Endothelial cell of umbilical vein (primary cell): ENCODE measurements around the gene FEZF2. TPM values are rescaled to one million over a fixed set of nuclear protein-coding genes. Genes with fewer than 3 reads are reported as not detected.

Experiments used
- BruUV-seq: library from RNA; stranded (reverse); fragments of 400-500 nt; replicated peaks from 2 replicates; lab custom pipeline; 2021; lab: Mats Ljungman, UMichigan
- CTCF ChIA-PET: fragments of 300-600, 350-600 bp; sonication (Branson Sonifier 250); formaldehyde crosslinking; loops from one replicate; lab custom pipeline; 2021; ENCODE audit warnings: antibody characterized with exemption, inconsistent platforms; lab: Charles Lee
- POLR2A ChIA-PET: fragments of 300-600, 350-600 bp; sonication (Branson Sonifier 250); formaldehyde crosslinking; loops from one replicate; lab custom pipeline; 2021; ENCODE audit warnings: antibody characterized with exemption, inconsistent platforms; lab: Charles Lee
- DNase-seq: peaks from one replicate; pipeline ENCODE4 v3.0.0-alpha.2; 2011; ENCODE audit warnings: low read depth, low spot score
- FAIRE-seq: peaks from 2 replicates; lab custom pipeline; 2011; peaks lifted over from hg19 to GRCh38; lab: Jason Lieb, UNC
- H2AFZ ChIP-seq: 2 replicates; pipeline ENCODE4 v1.6.0; 2012; ENCODE audit warnings: low read depth, low read length, control low read depth, inconsistent platforms
- H3K27ac ChIP-seq: 2 replicates; pipeline ENCODE4 v1.5.1; 2011; ENCODE audit warnings: low read depth, mild to moderate bottlenecking, control low read depth, low read length, moderate library complexity; ENCODE audit not compliant: insufficient read depth
- H3K27me3 ChIP-seq, 2 experiments: 2 replicates each; pipeline versions ENCODE4 v1.6.0 to v1.6.1; 2011; ENCODE audit warnings: low read length in 2 of 2, mixed read lengths in 1 of 2; ENCODE audit not compliant: control insufficient read depth in 2 of 2, insufficient read depth in 2 of 2
- H3K36me3 ChIP-seq, 2 experiments: 2 replicates in 1 of 2; 3 replicates in 1 of 2; pipeline ENCODE4 v1.5.1; 2011; ENCODE audit warnings: low read length in 2 of 2, mild to moderate bottlenecking in 1 of 2, moderate library complexity in 1 of 2; ENCODE audit not compliant: control insufficient read depth in 2 of 2, insufficient read depth in 2 of 2; ENCODE audit errors: extremely low read depth in 1 of 2
- H3K4me1 ChIP-seq: 3 replicates; pipeline ENCODE4 v1.5.1; 2011; ENCODE audit warnings: mild to moderate bottlenecking, low read length; ENCODE audit not compliant: control insufficient read depth, insufficient read depth; ENCODE audit errors: extremely low read depth
- H3K4me2 ChIP-seq: 2 replicates; pipeline ENCODE4 v1.6.1; 2011; ENCODE audit warnings: low read length, control low read depth, mixed read lengths; ENCODE audit not compliant: insufficient read depth
- H3K4me3 ChIP-seq, 3 experiments: fragments of 200-600 bp in 1 of 3; sonication (generic), shearing (Covaris generic) in 1 of 3; replicated peaks in 1 of 3; 2 replicates each; pipeline ENCODE4 v1.5.1; 2011 to 2016; ENCODE audit warnings: control low read depth in 3 of 3, low read length in 3 of 3, mild to moderate bottlenecking in 2 of 3, inconsistent platforms in 1 of 3, low read depth in 1 of 3, moderate library complexity in 1 of 3; ENCODE audit not compliant: insufficient read depth in 1 of 3
- H3K79me2 ChIP-seq: 2 replicates; pipeline ENCODE4 v1.6.0; 2012; ENCODE audit warnings: low read length, inconsistent platforms; ENCODE audit not compliant: control insufficient read depth, insufficient read depth
- H3K9ac ChIP-seq: replicated peaks from 2 replicates; pipeline ENCODE3; 2011; ENCODE audit warnings: low read length, control low read depth; ENCODE audit not compliant: insufficient read depth; ENCODE audit errors: extremely low read depth
- H3K9me1 ChIP-seq: replicated peaks from 3 replicates; pipeline ENCODE4 v1.6.0; 2011; ENCODE audit warnings: mild to moderate bottlenecking, low read length; ENCODE audit not compliant: control insufficient read depth, insufficient read depth; ENCODE audit errors: extremely low read depth
- H3K9me3 ChIP-seq: replicated peaks from 2 replicates; pipeline ENCODE4 v1.5.1; 2012; ENCODE audit warnings: low read length, inconsistent platforms; ENCODE audit not compliant: control insufficient read depth, insufficient read depth
- H4K20me1 ChIP-seq: replicated peaks from 2 replicates; pipeline ENCODE3; 2011; ENCODE audit warnings: mild to moderate bottlenecking, low read length; ENCODE audit not compliant: control insufficient read depth, insufficient read depth; ENCODE audit errors: extremely low read depth
- EZH2 ChIP-seq: IDR thresholded peaks from 2 replicates; pipeline ENCODE4 v1.6.1; 2012; ENCODE audit warnings: borderline replicate concordance, low read depth, mild to moderate bottlenecking, moderate library complexity, low read length, inconsistent platforms; ENCODE audit not compliant: severe bottlenecking
- FOS ChIP-seq: IDR thresholded peaks from 2 replicates; pipeline ENCODE4 v1.6.1; 2011; ENCODE audit warnings: mild to moderate bottlenecking, low read length, moderate library complexity, borderline replicate concordance; ENCODE audit not compliant: insufficient read depth
- GATA2 ChIP-seq: IDR thresholded peaks from 2 replicates; pipeline ENCODE4 v1.7.0; 2011; ENCODE audit warnings: low read depth, mild to moderate bottlenecking, moderate library complexity, mixed read lengths, low read length; ENCODE audit not compliant: insufficient read length, insufficient read depth
- JUN ChIP-seq: IDR thresholded peaks from 2 replicates; pipeline ENCODE4 v1.6.1; 2011; ENCODE audit warnings: borderline replicate concordance, low read depth; ENCODE audit not compliant: insufficient read length, insufficient read depth
- MYC ChIP-seq: IDR thresholded peaks from one replicate; pipeline ENCODE4 v1.6.1; 2011; ENCODE audit warnings: mild to moderate bottlenecking, low read depth, low read length
- POLR2A ChIP-seq: IDR thresholded peaks from 2 replicates; pipeline ENCODE4 v1.6.1; 2012; ENCODE audit warnings: low read depth, mild to moderate bottlenecking, control low read depth, low read length
- POLR2AphosphoS5 ChIP-seq: IDR thresholded peaks from 2 replicates; pipeline ENCODE4 v1.6.1; 2012; ENCODE audit warnings: low read depth, mild to moderate bottlenecking, control low read depth, low read length, moderate library complexity; ENCODE audit not compliant: insufficient read depth
- dilution Hi-C: fragments of 300-500 bp; cut with MboI; formaldehyde crosslinking; loops from one replicate; pipeline ENCODE4 v1.15.0; 2019; ENCODE audit warnings: low sequenced_read_pairs; ENCODE audit not compliant: extremely low pct_ligation_motif_present
- intact Hi-C: fragments of 100-400 bp; cut with micrococcal nuclease; formaldehyde crosslinking; loops from one replicate; pipeline ENCODE4 v1.10.0; 2022
- polyA plus RNA-seq, 4 experiments: library from polyadenylated mRNA; depleted of rRNA in 3 of 4; stranded (reverse) in 3 of 4; unstranded in 1 of 4; fragments of >200 nt; gene quantifications; 2 replicates each; pipeline versions ENCODE4 v1.2.1 to v1.2.3, GENCODE V29; 2011 to 2012; ENCODE audit warnings: missing spikeins in 1 of 4
- total RNA-seq: library from RNA; stranded (reverse); gene quantifications from 2 replicates; pipeline ENCODE4 v1.2.3, GENCODE V29; 2021
- TF ChIP-seq, protein P1 (sequence below), 2 donors: IDR thresholded peaks; 1 replicate in 1 of 2; 2 replicates in 1 of 2; pipeline ENCODE4 v1.5.1; 2011; ENCODE audit warnings: low read length in 2 of 2, mild to moderate bottlenecking in 2 of 2, moderate library complexity in 2 of 2, control low read depth in 1 of 2, inconsistent platforms in 1 of 2, low read depth in 1 of 2; ENCODE audit not compliant: insufficient read depth in 1 of 2; ENCODE audit errors: extremely low read depth in 1 of 2
- TF ChIP-seq, protein P2 (sequence below): IDR thresholded peaks from 2 replicates; pipeline ENCODE4 v1.6.1; 2011; ENCODE audit not compliant: insufficient read depth, insufficient read length

FEZF2 gene
- total and polyA plus RNA-seq, 2 donors (not counting 3 experiments of a cell fraction or from before 2014, with no cell fraction given): not detected

DNA sequence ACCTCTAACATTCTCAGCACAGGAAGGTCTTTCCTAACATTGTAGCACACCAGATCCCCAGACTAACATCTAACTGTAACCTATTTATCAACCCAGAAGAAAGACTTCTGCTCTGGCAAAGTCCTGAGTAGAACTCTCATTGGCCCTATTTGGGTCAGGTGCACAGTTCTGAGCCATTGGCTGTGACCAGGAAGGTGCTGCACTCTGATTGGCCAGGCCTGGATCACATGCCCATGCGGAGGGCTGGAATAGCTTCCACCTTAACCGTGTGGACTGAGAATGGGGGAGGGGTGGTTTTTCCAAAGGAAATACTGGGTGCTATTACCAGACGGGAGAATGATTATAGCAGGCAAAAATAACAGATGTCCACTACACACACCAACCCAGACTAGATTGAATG, 11.5 kb downstream of the FEZF2 start:
- no peak overlapping the region for H3K27ac ChIP-seq
- no peak overlapping the region for H2AFZ ChIP-seq
- FAIRE-seq (no peak), DNase-seq (no peak)
- no peaks in the 10 kb centered on the region for H3K36me3 ChIP-seq
- ChIA-PET CTCF (no interaction called here), POLR2A (no interaction called here)
- H3K4me2 ChIP-seq: no peak overlapping the region
- no peaks in the 10 kb centered on the region for H3K4me1 ChIP-seq
- no peaks in the 10 kb centered on the region for H4K20me1 ChIP-seq
- H3K9me3 ChIP-seq: no peaks in the 10 kb centered on the region
- H3K27me3 ChIP-seq: peaks cover 25 to 33% of the 10 kb centered on the region in 2 experiments
- no peak overlapping the region for H3K4me3 ChIP-seq
- no peak overlapping the region for H3K9ac ChIP-seq
- TF ChIP-seq FOS: no peak
- TF ChIP-seq, protein P1, sequence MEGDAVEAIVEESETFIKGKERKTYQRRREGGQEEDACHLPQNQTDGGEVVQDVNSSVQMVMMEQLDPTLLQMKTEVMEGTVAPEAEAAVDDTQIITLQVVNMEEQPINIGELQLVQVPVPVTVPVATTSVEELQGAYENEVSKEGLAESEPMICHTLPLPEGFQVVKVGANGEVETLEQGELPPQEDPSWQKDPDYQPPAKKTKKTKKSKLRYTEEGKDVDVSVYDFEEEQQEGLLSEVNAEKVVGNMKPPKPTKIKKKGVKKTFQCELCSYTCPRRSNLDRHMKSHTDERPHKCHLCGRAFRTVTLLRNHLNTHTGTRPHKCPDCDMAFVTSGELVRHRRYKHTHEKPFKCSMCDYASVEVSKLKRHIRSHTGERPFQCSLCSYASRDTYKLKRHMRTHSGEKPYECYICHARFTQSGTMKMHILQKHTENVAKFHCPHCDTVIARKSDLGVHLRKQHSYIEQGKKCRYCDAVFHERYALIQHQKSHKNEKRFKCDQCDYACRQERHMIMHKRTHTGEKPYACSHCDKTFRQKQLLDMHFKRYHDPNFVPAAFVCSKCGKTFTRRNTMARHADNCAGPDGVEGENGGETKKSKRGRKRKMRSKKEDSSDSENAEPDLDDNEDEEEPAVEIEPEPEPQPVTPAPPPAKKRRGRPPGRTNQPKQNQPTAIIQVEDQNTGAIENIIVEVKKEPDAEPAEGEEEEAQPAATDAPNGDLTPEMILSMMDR (IDR thresholded peaks at IDR 0.05; ENCODE audit: extremely low read depth in 1 of 2, insufficient read depth in 1 of 2, low read depth in 1 of 2, low read length in 2 of 2): no peak
- TF ChIP-seq, protein P2, sequence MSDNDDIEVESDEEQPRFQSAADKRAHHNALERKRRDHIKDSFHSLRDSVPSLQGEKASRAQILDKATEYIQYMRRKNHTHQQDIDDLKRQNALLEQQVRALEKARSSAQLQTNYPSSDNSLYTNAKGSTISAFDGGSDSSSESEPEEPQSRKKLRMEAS: no peak
- no peak for TF ChIP-seq MYC
- TF ChIP-seq POLR2A: no peak
- no peak for TF ChIP-seq JUN
- TF ChIP-seq GATA2: no peak
- no peak for TF ChIP-seq POLR2AphosphoS5
- TF ChIP-seq EZH2: no peak
- dilution Hi-C loops: no loop called here
- H3K9me1 ChIP-seq: no peaks in the 10 kb centered on the region
- BruUV-seq: no TSS peak
- intact Hi-C loops: no loop called here
- no peaks in the 10 kb centered on the region for H3K79me2 ChIP-seq
